HG03095 (cell line): ENCODE measurements around the gene S1PR5.

ENCODE experiments used
- ATAC-seq: cut with Tn5 transposase; IDR thresholded peaks from one replicate; pipeline ENCODE4 v1.9.1; 2021; ENCODE audit warnings: moderate library complexity; ENCODE audit not compliant: unreplicated experiment

S1PR5 gene

GRCh38 chr19:10473192-10473591 is 44.1 kb downstream of the S1PR5 start:
- ATAC-seq = no peak

- ATAC-seq = no peak
These were observed 45.3 kb downstream of the S1PR5 start for GRCh38 chr19:10471909-10472308.

DNA sequence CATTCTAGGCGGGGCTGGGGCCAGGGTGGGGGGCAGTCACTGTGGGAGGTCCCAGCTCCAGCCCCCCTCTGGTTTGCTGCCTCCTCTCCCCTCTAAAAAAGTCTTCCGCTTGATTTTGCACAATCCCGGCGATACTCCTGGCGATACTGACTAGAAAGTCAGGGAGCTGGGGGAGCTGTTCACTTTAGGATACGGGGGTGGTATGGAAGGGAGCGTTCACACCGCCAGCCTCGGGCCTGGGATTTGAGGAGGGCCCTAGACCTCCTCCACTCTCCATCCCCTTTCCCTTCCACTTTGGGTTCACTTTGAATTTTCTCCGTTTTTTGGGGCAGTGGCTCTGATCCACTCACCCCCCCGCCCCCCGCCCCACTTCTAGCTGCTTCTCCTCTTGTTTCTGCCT is 49.1 kb downstream of the S1PR5 start:
- ATAC-seq = no peak

- ATAC-seq = no peak
These were observed 50.0 kb downstream of the S1PR5 start for GRCh38 chr19:10467104-10467706.

- no peak for ATAC-seq
These were observed 52.8 kb downstream of the S1PR5 start for GRCh38 chr19:10464456-10464855.
